ENCODE results near the gene CCDC33.

CCDC33 gene

DNA sequence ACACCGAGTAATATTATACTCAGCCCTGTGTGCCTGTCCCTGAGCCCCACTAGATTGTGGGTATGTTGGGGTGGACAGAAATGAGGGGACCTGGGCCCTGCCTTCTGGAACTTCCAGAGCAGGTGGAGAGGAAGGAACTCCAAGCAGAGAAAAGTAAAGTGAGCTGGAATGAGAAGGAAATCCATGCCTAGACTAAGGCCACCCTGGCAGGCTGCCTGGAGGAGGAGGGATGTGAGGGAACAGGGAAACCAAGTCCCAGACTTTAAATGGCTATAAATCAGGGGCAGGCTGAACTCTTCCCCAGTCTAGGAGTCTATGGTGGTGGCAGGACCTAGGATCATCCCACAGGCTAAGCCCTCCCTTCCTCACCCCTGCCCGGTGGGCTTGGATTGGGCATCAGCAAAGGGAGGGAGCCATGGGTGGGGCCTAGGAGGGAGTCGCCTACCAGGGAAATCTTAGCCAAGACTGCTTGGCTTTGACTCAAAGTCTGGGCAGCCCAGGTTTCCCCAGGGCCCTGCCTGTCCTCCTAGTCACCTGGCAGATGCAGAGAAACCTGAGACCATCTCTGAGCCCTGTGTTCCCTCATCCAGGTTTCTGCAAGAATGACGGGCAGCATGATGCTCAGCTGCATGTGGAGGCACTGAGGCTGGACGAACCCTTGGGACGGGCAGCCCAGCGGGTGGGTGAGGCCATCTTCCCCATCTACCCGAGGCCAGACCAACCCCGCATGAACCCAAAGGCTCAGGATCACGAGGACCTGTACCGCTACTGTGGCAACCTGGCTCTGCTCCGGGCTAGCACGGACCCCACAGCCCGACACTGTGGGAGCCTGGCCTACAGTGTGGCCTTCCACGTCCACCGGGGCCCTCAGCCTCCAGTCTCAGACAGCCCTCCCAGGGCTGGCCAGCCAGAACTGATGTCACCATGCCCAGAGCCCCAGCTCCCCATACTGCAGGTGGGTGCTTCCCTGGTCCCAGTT lies 17.9 kb upstream of the CCDC33 start:
- Histone ChIP-seq H3K4me3 (ENCODE audit: low read depth, low read length) (no peak overlapping the region), H3K27ac (ENCODE audit: low read depth, low read length) (no peak overlapping the region), H2AFZ (ENCODE audit: low read length, unreplicated experiment) (no peak overlapping the region), H3K27me3 (ENCODE audit: insufficient read depth, low read length) (peaks cover 4% of the 10 kb centered on the region; the same call in 1 of the 2 replicates), H3K79me2 (ENCODE audit: control insufficient read depth, insufficient read depth, low read length, unreplicated experiment) (no peaks in the 10 kb centered on the region), H3K36me3 (ENCODE audit: insufficient read depth, low read length) (no peaks in the 10 kb centered on the region), H3K4me1 (ENCODE audit: control insufficient read depth, insufficient read depth, low read length, unreplicated experiment) (peaks cover 17% of the 10 kb centered on the region)

DNA sequence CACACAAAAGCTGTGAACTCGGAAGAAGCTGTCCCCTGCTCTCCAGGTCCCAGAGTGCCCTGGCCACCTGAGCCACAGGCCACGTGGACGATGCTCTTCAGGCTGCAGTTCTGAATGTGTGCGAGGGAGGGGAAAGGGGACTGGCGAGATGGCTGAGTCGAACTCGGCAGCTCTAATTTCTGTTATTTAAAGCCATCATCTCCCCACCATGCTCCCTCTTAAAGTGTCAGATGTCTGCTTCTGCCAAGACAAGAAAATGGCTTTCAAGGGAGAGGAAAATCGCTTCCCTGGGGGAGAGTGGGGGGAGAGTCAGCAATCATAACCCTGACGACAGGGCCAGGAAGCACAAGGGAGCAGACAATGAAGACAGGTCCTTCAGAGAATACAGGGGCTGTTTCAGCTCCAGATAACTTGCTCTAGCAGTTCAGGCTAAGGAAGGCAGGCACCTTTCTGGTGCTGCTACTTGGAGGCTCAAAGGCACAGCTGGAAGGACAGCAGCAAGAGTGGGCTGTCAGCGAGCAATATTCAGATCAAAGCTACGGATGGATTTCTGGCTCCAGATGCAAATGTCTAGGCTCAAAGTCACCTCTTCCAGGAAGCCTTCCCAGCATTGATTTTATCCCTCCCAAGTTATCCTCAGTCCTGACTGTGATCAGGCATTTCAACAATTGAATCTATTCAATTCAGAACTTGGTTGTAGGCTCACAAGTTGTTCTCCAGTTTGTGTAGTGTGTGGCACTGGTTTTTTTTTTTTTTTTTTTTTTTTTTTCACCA lies 15.5 kb upstream of the CCDC33 start:
- H3K27ac ChIP-seq (ENCODE audit: low read depth, low read length), result no peak overlapping the region
- H3K4me3 ChIP-seq (ENCODE audit: low read depth, low read length), result no peak overlapping the region
- H3K4me1 ChIP-seq (ENCODE audit: control insufficient read depth, insufficient read depth, low read length, unreplicated experiment), result peaks cover 9% of the 10 kb centered on the region
- H3K27me3 ChIP-seq (ENCODE audit: insufficient read depth, low read length), result peaks cover 4% of the 10 kb centered on the region; the same call in 1 of the 2 replicates
- no peaks in the 10 kb centered on the region for H3K79me2 ChIP-seq (ENCODE audit: control insufficient read depth, insufficient read depth, low read length, unreplicated experiment)
- H3K36me3 ChIP-seq (ENCODE audit: insufficient read depth, low read length), result no peaks in the 10 kb centered on the region
- no peak overlapping the region for H2AFZ ChIP-seq (ENCODE audit: low read length, unreplicated experiment)

DNA sequence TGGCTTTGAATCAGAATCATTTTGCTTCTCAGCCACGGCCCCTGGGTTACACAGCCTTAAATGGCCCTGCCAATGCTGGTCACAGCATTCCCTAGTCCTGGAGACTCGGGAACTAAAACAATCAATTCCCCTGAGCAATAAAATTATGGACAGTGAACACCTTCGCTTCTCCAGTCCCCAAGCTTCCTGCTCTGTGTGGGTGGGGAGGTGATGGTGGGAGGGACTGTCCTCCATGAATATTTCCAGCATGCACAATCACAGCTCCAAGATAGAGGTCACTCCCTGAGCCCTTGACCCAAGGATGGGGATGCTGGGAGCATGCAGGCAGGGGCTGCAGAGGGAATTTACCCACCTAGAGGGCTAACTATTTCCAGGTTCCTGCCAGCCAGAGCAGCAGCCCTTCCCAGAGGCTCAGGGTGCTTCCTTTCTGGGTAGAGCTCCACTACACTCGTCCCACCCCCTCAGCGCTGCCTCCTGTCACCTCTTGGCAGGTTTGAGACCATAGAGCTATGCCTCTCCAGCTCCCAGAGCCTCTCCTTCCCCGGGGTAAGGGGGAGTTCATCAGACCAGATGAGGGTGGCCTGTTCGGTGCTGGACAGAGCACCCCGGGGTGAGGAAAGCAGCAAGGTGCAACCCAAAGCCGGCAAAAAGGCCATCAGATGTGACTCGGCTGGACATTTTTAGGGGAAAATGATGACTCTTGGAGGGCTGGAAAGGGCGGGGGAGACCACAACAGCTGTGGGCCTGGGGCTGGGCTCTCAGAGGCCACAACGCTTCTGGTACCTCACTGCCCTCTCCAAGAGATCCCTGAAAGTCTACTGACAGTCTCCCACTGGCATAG lies 14.5 kb upstream of the CCDC33 start:
- Histone ChIP-seq H3K4me3 (ENCODE audit: low read depth, low read length) (no peak overlapping the region), H3K4me1 (ENCODE audit: control insufficient read depth, insufficient read depth, low read length, unreplicated experiment) (peaks cover 3% of the 10 kb centered on the region), H3K27me3 (ENCODE audit: insufficient read depth, low read length) (peaks cover 4% of the 10 kb centered on the region; the same call in 1 of the 2 replicates), H2AFZ (ENCODE audit: low read length, unreplicated experiment) (no peak overlapping the region), H3K79me2 (ENCODE audit: control insufficient read depth, insufficient read depth, low read length, unreplicated experiment) (no peaks in the 10 kb centered on the region), H3K27ac (ENCODE audit: low read depth, low read length) (no peak overlapping the region), H3K36me3 (ENCODE audit: insufficient read depth, low read length) (no peaks in the 10 kb centered on the region)

DNA sequence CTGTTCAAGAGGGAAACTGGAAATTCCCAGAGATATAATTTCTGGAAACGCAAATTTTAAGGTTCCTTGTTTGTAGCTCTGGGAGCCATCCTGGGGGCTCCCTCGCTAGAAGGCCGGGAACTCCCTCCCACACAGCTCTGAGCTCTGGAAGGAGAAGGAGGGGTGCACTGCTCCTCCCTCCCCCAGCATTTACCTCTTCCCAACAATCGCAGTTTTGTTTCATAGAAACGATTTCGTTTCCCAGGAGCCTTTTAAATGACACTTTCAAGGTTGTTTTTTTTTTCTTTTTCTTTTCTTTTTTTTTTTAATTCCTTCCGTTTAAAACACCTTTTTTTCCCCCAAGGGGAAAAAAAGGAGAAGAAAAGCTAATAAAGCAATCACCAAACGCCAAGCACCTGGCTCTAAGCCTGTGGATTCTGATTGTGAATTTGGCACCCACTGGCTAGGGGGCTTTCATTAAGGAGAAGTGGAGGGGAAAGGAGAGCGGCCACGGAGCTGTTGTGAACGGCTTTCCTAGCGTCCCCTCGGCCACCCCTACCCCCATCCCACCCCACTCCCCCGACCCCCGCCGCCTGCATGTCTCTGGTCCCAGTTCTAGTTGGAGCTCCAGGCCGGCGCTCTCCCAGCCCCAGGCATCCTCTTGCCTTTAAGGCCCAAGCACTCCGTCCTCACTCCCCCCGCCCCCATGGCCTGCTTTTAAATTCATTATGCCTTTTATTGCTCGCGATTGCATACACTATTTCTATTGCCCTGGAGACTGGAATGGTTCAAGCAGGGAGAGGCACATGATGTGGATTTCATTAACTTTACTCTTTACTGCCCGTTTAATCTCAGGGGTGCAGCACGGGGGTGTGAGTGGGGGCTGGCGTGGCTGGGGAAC lies 13.6 kb upstream of the CCDC33 start:
- Histone ChIP-seq H3K79me2 (ENCODE audit: control insufficient read depth, insufficient read depth, low read length, unreplicated experiment) (no peaks in the 10 kb centered on the region), H3K27me3 (ENCODE audit: insufficient read depth, low read length) (peaks cover 4% of the 10 kb centered on the region; the same call in 1 of the 2 replicates), H3K27ac (ENCODE audit: low read depth, low read length) (no peak overlapping the region), H2AFZ (ENCODE audit: low read length, unreplicated experiment) (no peak overlapping the region), H3K36me3 (ENCODE audit: insufficient read depth, low read length) (no peaks in the 10 kb centered on the region), H3K4me3 (ENCODE audit: low read depth, low read length) (no peak overlapping the region), H3K4me1 (ENCODE audit: control insufficient read depth, insufficient read depth, low read length, unreplicated experiment) (peaks cover 3% of the 10 kb centered on the region)

DNA sequence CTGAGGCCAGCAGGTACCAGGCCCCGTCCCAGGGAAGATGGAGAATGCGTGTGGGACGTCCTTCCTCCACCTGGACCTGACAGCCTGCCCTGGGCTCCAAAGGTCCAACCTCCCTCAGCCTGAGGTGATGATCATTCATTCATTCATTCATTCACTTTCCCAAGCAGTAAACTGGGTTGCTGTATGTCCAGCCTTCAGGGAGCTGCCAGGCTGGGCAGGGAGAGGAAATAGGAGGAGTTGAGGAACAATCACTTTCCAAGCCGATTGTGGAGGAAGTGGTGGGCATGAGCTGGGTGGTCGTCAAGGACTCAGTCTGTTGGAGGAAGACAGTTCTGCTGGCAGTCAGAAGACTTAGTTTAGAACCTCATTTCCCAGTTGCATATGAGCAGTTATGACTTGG lies 10.2 kb upstream of the CCDC33 start:
- H3K36me3 ChIP-seq (ENCODE audit: insufficient read depth, low read length), result no peaks in the 10 kb centered on the region
- no peak overlapping the region for H2AFZ ChIP-seq (ENCODE audit: low read length, unreplicated experiment)
- H3K27me3 ChIP-seq (ENCODE audit: insufficient read depth, low read length), result no peaks in the 10 kb centered on the region
- H3K27ac ChIP-seq (ENCODE audit: low read depth, low read length), result no peak overlapping the region
- H3K4me3 ChIP-seq (ENCODE audit: low read depth, low read length), result no peak overlapping the region
- H3K79me2 ChIP-seq (ENCODE audit: control insufficient read depth, insufficient read depth, low read length, unreplicated experiment), result no peaks in the 10 kb centered on the region
- H3K4me1 ChIP-seq (ENCODE audit: control insufficient read depth, insufficient read depth, low read length, unreplicated experiment), result peaks cover 3% of the 10 kb centered on the region

DNA sequence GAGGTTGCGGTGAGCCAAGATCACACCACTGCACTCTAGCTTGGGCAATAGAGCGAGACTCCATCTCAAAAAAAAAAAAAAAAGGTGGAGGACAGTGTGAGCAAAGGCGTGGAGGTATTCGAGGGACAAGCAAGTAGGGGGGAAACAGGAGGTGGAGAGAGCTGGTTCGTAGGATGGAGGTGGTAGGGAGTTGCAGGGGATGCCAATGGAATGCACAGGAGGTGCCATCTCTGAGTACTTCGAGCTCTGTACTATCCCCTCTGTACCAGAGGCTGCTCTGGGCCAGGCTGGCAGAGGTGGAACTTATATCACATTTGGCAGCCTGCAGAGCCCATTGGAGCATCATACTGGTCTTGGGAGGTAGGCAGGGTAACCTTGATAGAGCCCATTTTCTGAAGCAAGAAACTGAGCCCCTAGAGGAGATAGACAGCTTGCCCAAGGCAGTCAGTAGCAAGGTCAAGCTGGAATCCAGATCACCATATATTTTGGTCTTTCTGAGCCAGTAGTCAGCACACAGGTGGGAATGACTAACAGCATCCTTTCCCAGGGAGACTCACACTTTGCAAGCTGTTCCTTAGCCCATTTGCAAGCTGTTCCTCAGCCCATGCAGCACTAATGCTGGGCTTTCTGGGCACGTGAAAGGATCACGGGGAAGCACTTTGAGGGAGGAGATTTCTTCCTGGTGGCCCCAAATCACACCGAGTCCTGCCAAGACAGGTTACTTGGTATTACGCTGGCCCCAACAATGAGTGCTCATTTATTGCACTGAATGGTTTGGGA lies 9.2 kb upstream of the CCDC33 start:
- H3K36me3 ChIP-seq (ENCODE audit: insufficient read depth, low read length), result no peaks in the 10 kb centered on the region
- no peaks in the 10 kb centered on the region for H3K27me3 ChIP-seq (ENCODE audit: insufficient read depth, low read length)
- no peak overlapping the region for H3K4me3 ChIP-seq (ENCODE audit: low read depth, low read length)
- H3K79me2 ChIP-seq (ENCODE audit: control insufficient read depth, insufficient read depth, low read length, unreplicated experiment), result no peaks in the 10 kb centered on the region
- no peak overlapping the region for H2AFZ ChIP-seq (ENCODE audit: low read length, unreplicated experiment)
- no peak overlapping the region for H3K27ac ChIP-seq (ENCODE audit: low read depth, low read length)
- peaks cover 3% of the 10 kb centered on the region for H3K4me1 ChIP-seq (ENCODE audit: control insufficient read depth, insufficient read depth, low read length, unreplicated experiment)

DNA sequence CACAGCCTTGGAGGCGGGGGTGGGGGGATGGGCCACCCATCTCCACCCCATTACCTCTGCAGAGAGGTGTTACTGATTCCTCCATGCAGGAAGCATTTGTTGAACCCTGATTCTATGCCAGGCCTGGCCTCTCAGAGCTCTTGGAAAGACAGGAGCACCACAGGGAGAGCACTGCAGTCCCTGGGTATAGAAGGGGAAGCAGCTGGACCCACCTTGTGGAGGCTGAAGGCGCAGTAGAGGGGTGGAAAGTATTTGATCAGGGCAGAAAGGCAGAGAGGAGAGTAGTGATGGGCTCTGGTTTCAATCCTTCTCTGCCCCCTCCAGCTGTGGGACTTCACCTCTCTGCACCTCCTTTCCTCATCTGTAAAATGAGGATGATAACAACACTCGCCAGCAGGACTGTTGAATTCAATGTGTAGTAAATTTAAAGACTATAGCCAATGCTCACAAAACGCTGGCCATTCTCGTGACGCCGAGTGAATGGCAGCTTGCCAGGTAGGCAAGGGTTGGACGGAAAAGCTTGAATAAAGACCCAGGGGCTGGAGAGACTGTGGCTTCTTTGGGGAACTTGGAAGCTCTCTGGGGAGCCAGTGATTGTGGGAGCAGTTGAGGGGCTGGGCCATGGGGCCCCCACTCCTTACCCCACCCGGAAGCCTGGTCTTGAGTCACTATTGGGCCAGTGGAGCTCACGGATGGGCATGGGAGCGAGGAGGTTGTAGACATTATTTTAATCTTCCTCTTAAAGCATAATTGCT lies 8.0 kb upstream of the CCDC33 start:
- peaks cover 4% of the 10 kb centered on the region for H3K4me1 ChIP-seq (ENCODE audit: control insufficient read depth, insufficient read depth, low read length, unreplicated experiment)
- H3K27ac ChIP-seq (ENCODE audit: low read depth, low read length), result no peak overlapping the region
- no peaks in the 10 kb centered on the region for H3K36me3 ChIP-seq (ENCODE audit: insufficient read depth, low read length)
- H3K4me3 ChIP-seq (ENCODE audit: low read depth, low read length), result no peak overlapping the region
- no peak overlapping the region for H2AFZ ChIP-seq (ENCODE audit: low read length, unreplicated experiment)
- no peaks in the 10 kb centered on the region for H3K27me3 ChIP-seq (ENCODE audit: insufficient read depth, low read length)
- H3K79me2 ChIP-seq (ENCODE audit: control insufficient read depth, insufficient read depth, low read length, unreplicated experiment), result no peaks in the 10 kb centered on the region

DNA sequence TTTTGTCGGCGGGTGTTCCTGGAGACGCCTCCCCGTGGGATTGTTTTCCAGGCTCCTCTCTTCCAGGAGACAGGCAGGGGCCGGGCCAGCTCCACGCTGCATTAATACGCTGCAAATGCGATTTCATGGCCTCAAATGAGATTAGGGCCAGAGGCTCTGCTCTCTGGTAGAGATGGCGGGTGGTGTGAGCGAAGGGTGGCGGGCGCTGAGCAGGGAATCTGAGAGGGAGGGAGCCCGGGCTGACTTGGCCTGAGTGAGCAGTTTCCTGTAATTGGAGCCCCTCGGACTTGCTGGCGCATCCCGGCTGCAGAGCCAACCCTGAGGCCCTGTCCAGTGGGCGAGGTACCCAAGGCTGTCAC lies 7.4 kb upstream of the CCDC33 start:
- H3K36me3 ChIP-seq (ENCODE audit: insufficient read depth, low read length), result no peaks in the 10 kb centered on the region
- no peaks in the 10 kb centered on the region for H3K79me2 ChIP-seq (ENCODE audit: control insufficient read depth, insufficient read depth, low read length, unreplicated experiment)
- H2AFZ ChIP-seq (ENCODE audit: low read length, unreplicated experiment), result no peak overlapping the region
- H3K27ac ChIP-seq (ENCODE audit: low read depth, low read length), result no peak overlapping the region
- peaks cover 9% of the 10 kb centered on the region for H3K4me1 ChIP-seq (ENCODE audit: control insufficient read depth, insufficient read depth, low read length, unreplicated experiment)
- H3K4me3 ChIP-seq (ENCODE audit: low read depth, low read length), result no peak overlapping the region
- no peaks in the 10 kb centered on the region for H3K27me3 ChIP-seq (ENCODE audit: insufficient read depth, low read length)

DNA sequence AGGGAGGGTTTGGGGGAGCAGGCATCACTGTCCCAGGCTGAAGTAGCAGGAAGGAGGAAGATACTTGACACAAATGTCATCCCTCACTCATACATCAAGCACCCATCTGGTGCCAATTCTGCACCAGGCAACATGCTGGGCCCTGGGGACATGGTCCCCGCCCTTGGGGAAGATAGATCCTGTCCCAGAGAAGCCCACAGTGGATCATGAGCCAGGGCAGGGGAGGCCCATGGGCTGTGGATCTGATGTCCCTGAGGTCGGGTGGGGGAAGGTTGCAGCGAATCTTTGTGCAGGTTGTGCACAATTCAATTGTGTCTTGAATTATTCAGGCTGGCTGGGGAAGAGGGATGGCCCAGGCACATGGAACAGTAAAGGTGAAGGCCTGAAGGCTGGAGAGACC lies 6.4 kb upstream of the CCDC33 start:
- Histone ChIP-seq H3K4me3 (ENCODE audit: low read depth, low read length) (no peak overlapping the region), H3K27ac (ENCODE audit: low read depth, low read length) (no peak overlapping the region), H2AFZ (ENCODE audit: low read length, unreplicated experiment) (no peak overlapping the region), H3K36me3 (ENCODE audit: insufficient read depth, low read length) (no peaks in the 10 kb centered on the region), H3K4me1 (ENCODE audit: control insufficient read depth, insufficient read depth, low read length, unreplicated experiment) (peaks cover 18% of the 10 kb centered on the region), H3K79me2 (ENCODE audit: control insufficient read depth, insufficient read depth, low read length, unreplicated experiment) (no peaks in the 10 kb centered on the region), H3K27me3 (ENCODE audit: insufficient read depth, low read length) (no peaks in the 10 kb centered on the region)
